HepG2 (cell line): ENCODE results near the gene GPS1. TPM values are rescaled to one million over a fixed set of nuclear protein-coding genes. Genes with fewer than 3 reads are reported as not detected.

Source experiments
- KLF12 ChIP-seq: sonication (generic); formaldehyde crosslinking; IDR thresholded peaks from 2 replicates; pipeline ENCODE4 v1.4.0; 2020; ENCODE audit warnings: missing genetic modification reagents, borderline replicate concordance
- MATR3 ChIP-seq: sonication (generic); formaldehyde crosslinking; IDR thresholded peaks from 2 replicates; pipeline ENCODE4 v1.4.0; 2020; ENCODE audit warnings: missing genetic modification reagents
- MLXIP ChIP-seq: sonication (generic); formaldehyde crosslinking; IDR thresholded peaks from 2 replicates; pipeline ENCODE4 v1.9.0; 2021; ENCODE audit warnings: missing genetic modification reagents, borderline replicate concordance
- MTF2 ChIP-seq: sonication (generic); formaldehyde crosslinking; IDR thresholded peaks from 2 replicates; pipeline ENCODE4 v1.5.0; 2020; ENCODE audit warnings: missing genetic modification reagents, borderline replicate concordance
- RFXAP ChIP-seq: sonication (generic); formaldehyde crosslinking; IDR thresholded peaks from 2 replicates; pipeline ENCODE4 v1.4.0; 2020; ENCODE audit warnings: missing genetic modification reagents, borderline replicate concordance
- SOX13 ChIP-seq, 3 experiments: fragments of 450-650 bp in 1 of 3; sonication (generic) in 1 of 3; formaldehyde crosslinking in 1 of 3; IDR thresholded peaks in 2 of 3; conservative IDR thresholded peaks in 1 of 3; 2 replicates each; pipeline versions ENCODE4 v1.5.0 to v1.6.1; 2016 to 2020; ENCODE audit warnings: antibody characterized with exemption in 1 of 3, mild to moderate bottlenecking in 1 of 3, missing compliant biosample characterization in 1 of 3, missing genetic modification reagents in 1 of 3, moderate library complexity in 1 of 3
- XBP1 ChIP-seq: sonication (generic); formaldehyde crosslinking; IDR thresholded peaks from 2 replicates; pipeline ENCODE4 v1.5.0; 2020; ENCODE audit warnings: missing genetic modification reagents
- YY1 ChIP-seq: IDR thresholded peaks from 2 replicates; pipeline ENCODE4 v1.6.1; 2011; ENCODE audit warnings: low read length, low read depth, moderate library complexity, mild to moderate bottlenecking; ENCODE audit not compliant: insufficient read depth, insufficient replicate concordance
- ZBTB4 ChIP-seq: sonication (generic); formaldehyde crosslinking; IDR thresholded peaks from 2 replicates; pipeline ENCODE4 v1.4.0; 2020; ENCODE audit warnings: missing genetic modification reagents, mild to moderate bottlenecking, borderline replicate concordance
- ZNF264 ChIP-seq: sonication (generic); formaldehyde crosslinking; IDR thresholded peaks from 2 replicates; pipeline ENCODE4 v1.4.0; 2020; ENCODE audit warnings: missing genetic modification reagents
- ZNF318 ChIP-seq: sonication (generic); formaldehyde crosslinking; IDR thresholded peaks from 2 replicates; pipeline ENCODE4 v1.4.0; 2020; ENCODE audit warnings: mild to moderate bottlenecking, missing genetic modification reagents
- ZNF34 ChIP-seq: sonication (generic); formaldehyde crosslinking; IDR thresholded peaks from 2 replicates; pipeline ENCODE4 v1.4.0; 2020; ENCODE audit warnings: mild to moderate bottlenecking, missing genetic modification reagents, borderline replicate concordance
- ZNF451 ChIP-seq: sonication (generic); formaldehyde crosslinking; IDR thresholded peaks from 2 replicates; pipeline ENCODE4 v1.5.0; 2020; ENCODE audit warnings: mild to moderate bottlenecking, missing genetic modification reagents
- polyA plus RNA-seq, 8 experiments: library from polyadenylated mRNA; depleted of rRNA in 3 of 8; stranded (reverse) in 7 of 8; unstranded in 1 of 8; fragments of >200 nt; fragmentation: Illumina TruSeq in 4 of 8; extraction: Trizol in 4 of 8; gene quantifications; 2 replicates each; pipeline versions ENCODE4 v1.2.1 to v1.2.3, GENCODE V29; 2011 to 2016; ENCODE audit warnings: low read depth in 4 of 8, missing spikeins in 1 of 8, mixed read lengths in 1 of 8; ENCODE audit not compliant: insufficient read depth in 1 of 8
- total RNA-seq, 5 experiments: library from RNA; depleted of rRNA; stranded (reverse); fragments of >200 nt; fragmentation: Illumina TruSeq; extraction: Trizol; gene quantifications; 2 replicates each; pipeline ENCODE4 v1.2.3, GENCODE V29; 2016; ENCODE audit warnings: low read depth in 1 of 5

GPS1 gene
- total and polyA plus RNA-seq, 2 of the 13 experiments (the other 11 are each of a cell fraction or from before 2014, with no cell fraction given) = 124 to 128 TPM

- no peak; the same call in 1 of the 2 replicates for TF ChIP-seq KLF12 (CRISPR knock-in tag)
- TF ChIP-seq ZNF318 = 0 out of 2 replicates have a peak, but pooled peaks have one; percentile 5
- TF ChIP-seq RFXAP (CRISPR knock-in tag) = no peak
- TF ChIP-seq XBP1 (CRISPR knock-in tag) = no peak; the same call in 1 of the 2 replicates
- TF ChIP-seq ZNF451 = no peak
- no peak for TF ChIP-seq SOX13 (IDR thresholded peaks at IDR 0.05)
- TF ChIP-seq SOX13 (CRISPR knock-in tag; conservative IDR thresholded peaks at IDR 0.05 in 1 of 2, IDR thresholded peaks at IDR 0.05 in 1 of 2) = 0 out of 4 replicates have a peak, but pooled peaks of 1 of the 2 experiments have one; percentile 33
- no peak for TF ChIP-seq MLXIP (CRISPR knock-in tag)
- no peak for TF ChIP-seq YY1
- no peak for TF ChIP-seq MTF2 (CRISPR knock-in tag)
- no peak for TF ChIP-seq ZNF34 (CRISPR knock-in tag)
- TF ChIP-seq ZBTB4 (CRISPR knock-in tag) = no peak
- TF ChIP-seq ZNF264 (CRISPR knock-in tag) = no peak
- no peak for TF ChIP-seq MATR3
Measured at GRCh38 chr17:82076018-82076784, 24.5 kb downstream of the GPS1 start (continued).
